Colon (tissue), 2 donors: ENCODE measurements around the gene SLC6A4.
"Not testable (repeated sequence)": the region's sequence is repeated elsewhere in the genome, so short reads cannot be mapped to it uniquely, and the experiment has no call there.

Source experiments
- FAIRE-seq: peaks from 2 replicates; lab custom pipeline; 2012; peaks lifted over from hg19 to GRCh38; lab: Jason Lieb, UNC
- donor health status: control.
- donor health status: control.

Gene SLC6A4

DNA sequence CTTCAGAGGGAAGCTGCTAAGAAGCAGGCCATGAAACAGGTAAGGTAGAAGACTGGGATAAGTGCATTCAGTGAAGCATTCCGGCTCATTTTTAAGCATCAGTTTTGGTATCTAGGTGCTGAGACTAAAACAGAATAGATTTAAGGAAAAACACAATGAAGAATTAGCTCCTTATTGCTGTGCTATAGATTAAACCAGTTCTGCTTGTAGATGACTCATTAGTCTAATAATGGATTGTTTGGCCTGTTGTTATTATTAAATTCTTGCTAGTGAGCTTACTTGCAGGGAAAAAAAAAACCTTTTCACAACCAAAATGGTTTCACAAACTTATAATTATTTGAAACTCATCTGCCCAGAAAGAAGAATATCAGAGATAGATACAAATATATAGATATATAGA lies 62.9 kb downstream of the SLC6A4 start:
- FAIRE-seq: no peak

DNA sequence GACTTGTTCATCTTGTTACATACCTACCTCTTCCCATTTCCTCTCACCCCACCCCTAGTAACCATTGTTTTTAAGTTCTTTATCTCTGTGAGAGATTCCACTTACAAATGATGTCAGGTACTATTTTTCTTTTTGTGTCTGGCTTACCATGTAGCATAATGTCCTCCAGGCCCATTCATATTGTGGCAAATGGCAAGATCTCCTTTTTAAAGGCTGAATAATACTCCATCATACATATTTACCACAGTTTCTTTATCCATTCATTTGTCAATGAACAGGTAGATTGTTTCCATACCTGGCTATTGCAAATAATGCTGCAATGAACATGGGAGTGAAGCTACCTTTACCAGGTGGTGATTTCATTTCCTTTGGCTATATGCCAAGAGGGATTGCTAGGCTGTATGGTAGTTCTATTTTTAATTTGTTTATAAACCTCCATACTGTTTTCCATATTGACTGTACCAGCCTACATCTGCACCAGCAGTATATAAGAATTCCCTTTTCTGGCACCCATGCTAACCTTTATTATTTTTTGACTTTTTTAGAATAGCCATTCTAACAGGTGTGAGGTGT lies 65.0 kb downstream of the SLC6A4 start:
- no peak for FAIRE-seq

DNA sequence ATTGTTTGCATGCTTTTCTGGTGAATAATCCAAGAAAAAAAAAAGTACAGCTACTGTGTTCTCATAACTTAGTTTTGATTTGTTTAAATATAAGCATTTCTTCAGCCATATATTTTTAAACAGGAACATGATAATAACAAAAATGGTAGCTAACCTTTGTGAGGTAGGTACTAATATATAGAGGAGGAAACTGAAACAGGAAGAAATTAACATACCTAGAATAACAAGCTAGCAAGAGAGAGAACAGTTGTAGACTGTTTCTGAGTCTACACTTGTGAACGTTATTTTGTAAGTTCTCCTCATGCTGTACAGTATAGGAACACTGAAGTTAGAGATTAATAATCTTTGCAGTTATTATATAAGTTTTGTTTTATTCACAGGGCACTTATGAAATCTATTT lies 69.5 kb downstream of the SLC6A4 start:
- FAIRE-seq: no peak

DNA sequence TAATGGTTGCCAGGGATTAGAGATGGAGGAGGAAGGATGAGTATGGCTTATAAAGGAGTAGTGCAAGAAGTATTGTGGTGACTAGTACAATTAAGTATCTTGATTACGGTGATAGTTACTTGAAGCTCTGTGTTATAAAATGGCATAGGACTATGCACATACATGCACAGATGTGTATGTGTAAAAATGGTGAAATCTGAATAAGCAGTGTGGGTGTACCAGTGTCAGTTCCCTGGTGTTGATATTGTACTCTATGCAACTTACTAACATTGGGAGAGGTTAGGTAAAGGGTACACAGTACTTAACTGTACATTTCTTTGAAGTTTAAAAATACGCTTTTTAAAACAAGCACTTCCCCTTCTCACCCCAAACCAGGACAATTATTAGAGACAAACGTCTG lies 70.3 kb downstream of the SLC6A4 start:
- FAIRE-seq: no peak

DNA sequence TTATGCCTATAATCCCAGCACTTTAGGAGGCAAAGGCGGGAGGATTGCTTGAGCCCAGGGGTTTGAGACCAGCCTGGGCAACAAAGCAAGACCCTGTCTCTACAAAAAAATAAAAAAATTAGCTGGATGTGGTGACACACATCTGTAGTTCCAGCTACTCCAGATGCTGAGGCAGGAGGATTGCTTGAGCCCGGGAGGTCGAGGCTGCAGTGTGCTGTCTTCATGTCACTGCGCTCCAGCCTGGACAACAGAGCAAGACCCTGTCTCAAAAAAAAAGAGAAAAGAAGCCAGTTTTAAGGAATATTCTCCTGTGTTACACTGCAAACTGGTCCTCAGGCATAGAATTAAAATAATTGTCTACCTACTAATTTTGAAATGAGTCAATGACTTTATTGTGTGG lies 71.0 kb downstream of the SLC6A4 start:
- FAIRE-seq: no peak

DNA sequence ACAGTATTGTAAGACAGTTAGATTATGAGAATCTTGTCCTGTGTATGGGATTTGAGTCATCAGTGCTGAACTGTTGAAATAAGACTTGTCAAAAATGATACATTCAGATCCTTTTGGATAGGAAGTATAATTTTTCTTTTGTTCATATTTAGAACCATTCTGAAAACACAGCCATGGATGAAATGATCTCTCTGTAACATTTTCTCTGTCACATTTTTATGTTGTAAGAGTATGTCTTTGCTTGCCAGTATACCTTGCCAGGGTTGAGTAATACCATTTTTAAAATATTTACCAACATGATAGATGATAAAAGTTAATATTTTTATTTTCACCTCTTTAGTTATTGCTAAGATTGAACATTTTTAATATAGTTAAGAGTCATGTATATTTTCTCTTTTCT lies 73.9 kb downstream of the SLC6A4 start:
- FAIRE-seq: no peak

DNA sequence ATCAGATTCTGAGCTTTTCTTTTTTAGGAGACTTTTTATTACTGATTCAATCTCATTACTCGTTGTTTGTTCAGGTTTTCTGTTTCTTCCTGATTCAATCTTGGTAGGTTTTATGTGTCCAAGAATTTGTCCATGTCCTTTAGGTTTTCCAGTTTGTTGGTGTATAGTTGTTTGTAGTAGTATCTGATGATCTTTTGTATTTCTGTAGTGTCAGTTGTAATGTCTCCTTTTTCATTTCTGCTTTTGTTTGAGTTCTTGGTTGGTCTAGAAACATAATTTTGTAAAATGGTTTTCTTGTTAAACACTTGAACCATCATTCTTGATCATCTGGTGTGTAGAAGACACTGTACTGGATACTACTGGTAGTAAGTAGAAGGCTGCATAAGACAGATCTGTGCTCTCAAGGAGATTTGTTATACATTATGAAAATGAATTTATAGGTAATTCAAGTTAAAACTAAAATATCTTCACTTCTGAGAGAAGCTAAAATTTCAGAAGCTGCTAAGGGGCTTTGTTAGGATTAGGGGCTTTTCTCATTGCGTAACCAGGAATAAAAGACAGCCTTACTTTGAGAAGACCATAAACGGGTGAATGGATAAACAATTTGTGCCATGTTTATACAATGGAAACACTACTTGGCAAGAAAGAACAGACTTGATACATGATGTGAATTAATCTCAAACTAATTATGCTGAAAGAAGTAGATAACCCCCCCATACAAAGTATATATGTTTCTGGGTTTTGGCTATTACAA lies 74.9 kb downstream of the SLC6A4 start:
- FAIRE-seq: no peak

DNA sequence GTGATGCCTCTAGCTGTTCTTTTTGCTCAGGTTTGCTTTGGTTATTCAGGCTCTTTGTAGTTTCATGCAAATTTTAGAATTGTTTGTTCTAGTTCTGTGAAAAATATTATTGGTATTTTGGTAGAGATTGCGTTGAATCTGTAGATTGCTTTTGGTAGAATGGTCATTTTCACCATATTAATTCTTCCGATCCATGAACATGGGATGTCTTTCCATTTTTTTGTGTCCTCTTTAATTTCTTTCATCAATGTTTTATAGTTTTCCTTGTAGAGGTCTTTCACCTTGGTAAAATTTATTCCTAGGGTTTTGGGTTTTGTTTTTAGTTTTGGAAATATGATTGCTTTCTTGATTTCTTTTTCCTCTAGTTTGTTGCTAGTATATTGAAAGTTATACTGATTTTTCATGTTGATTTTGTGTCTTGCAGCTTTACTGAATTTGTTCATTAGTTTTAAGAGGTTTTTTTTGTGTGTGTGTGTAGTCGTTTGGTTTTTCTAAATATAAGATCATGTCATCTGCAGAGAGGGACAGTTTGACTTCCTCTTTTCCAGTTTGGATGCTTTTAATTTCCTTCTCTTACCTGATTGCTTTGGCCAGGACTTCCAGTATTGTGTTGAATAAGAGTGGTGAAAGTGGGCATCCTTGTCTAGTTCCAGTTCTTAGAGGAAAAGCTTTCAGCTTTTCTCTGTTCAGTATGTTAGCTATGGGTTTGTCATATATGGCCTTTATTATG lies 76.4 kb downstream of the SLC6A4 start:
- FAIRE-seq: no peak

DNA sequence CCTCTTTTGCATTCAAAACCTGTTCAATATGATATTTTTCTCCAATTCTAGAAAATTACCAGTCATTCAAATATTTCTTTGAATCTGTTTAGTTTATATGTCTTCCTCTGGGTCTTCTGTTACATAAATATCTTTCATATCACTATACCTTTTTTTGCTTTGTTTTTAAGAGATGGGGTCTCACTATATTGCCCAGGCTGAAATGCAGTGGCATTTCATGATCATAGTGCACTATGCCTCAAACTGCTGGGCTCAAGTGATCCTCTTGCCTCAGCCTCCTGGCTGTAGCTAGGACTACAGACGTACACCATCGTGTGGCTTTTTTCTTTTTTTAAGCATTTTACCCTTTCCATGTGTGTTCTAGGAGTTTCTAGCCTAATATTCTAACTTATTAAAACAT lies 80.1 kb downstream of the SLC6A4 start:
- no peak for FAIRE-seq

DNA sequence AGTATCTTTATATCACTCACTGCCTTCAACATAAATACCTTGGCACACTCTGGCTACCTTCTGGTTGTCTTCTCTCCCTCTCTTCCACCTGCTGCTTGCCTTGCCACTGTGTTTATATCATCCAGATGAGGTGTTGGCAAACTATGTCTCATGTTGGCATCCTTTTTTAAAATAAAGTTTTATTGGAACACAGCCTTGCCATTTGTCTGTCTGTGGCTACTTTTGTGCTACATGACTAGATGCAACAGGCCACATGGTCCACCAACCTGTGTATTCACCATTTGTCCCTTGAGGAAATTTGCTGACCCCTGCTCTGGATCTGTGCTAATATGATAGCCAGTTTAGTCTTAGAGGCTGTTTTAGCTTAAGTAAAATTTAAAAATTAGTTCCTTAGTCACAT lies 82.0 kb downstream of the SLC6A4 start:
- FAIRE-seq: no peak

DNA sequence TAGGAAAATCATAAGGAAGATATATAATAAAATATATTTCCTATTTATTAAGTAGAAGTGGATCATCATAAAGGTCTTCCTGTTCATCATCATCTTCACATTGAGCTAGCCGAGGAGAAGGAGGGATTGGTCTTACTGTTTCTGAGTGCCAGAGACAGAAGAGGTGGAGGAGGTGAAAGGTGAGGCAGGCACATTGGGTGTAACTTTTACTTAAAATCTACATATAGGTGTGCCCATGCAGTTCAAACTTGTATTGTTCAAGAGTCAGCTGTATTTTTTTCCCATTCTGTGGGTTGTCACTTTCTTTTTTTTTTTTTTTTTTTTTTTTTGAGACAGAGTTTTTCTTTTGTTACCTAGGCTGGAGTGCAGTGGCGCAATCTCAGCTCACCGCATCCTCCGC lies 84.0 kb downstream of the SLC6A4 start:
- no peak for FAIRE-seq

DNA sequence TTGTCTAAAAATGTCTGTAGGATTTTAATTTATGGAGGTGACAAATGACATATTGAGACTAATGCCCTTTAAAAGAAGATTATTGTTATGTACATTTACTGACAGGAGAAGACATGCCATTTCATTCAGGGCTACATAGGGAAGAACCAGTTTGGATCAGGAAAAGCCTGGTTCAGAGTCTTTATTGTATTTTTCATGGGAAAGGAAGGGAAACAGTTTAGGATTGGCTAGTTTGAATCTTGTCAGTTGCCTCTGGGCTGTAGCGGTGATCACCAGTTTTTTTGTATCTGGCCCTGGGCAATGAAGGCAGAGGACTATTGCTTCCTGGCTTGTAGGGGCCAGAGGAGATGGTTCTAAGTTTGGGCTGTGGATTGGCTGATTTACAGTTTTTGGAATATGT lies 87.1 kb downstream of the SLC6A4 start:
- FAIRE-seq: no peak

DNA sequence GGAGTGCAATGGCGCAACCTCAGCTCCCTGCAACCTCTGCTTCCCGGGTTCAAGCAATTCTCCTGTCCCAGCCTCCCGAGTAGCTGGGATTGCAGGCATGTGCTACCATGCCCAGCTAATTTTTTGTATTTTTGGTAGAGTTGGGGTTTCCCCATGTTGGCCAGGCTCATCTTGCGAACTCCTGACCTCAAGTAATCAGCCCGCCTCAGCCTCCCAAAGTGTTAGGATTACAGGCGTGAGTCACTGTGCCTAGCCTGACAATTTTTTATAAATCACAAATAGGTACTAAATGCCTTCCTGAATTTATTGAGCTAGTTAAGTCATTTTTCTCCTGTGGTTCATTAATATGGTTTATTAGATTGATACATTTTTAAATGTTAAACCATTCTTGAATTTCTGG lies 87.6 kb downstream of the SLC6A4 start:
- not testable (repeated sequence) for FAIRE-seq
